Measurements from ENCODE around the gene ATP5PB.

ATP5PB gene

DNA sequence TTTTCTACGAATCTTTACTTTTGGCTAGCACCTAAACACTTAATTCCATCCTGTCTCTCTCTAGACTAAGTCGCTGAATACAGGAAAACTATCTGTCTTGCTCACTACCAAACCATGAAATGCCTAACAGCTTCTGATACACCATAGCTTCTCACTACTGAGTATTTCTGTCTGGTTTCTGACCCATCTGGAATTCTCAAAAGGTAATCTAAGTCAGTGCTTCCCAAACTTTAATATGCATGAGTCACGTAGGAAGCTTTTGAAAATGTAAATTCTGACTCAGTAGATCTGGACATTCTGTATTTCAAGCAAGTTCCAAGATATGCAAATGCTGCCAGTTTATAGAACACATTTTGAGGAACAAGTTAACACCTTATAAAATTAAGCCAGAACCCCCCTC lies 12.5 kb upstream of the ATP5PB start:
- H3K27ac ChIP-seq: no peak overlapping the region
- TF ChIP-seq ZFX (IDR thresholded peaks at IDR 0.05): no peak
- TF ChIP-seq, protein P1, sequence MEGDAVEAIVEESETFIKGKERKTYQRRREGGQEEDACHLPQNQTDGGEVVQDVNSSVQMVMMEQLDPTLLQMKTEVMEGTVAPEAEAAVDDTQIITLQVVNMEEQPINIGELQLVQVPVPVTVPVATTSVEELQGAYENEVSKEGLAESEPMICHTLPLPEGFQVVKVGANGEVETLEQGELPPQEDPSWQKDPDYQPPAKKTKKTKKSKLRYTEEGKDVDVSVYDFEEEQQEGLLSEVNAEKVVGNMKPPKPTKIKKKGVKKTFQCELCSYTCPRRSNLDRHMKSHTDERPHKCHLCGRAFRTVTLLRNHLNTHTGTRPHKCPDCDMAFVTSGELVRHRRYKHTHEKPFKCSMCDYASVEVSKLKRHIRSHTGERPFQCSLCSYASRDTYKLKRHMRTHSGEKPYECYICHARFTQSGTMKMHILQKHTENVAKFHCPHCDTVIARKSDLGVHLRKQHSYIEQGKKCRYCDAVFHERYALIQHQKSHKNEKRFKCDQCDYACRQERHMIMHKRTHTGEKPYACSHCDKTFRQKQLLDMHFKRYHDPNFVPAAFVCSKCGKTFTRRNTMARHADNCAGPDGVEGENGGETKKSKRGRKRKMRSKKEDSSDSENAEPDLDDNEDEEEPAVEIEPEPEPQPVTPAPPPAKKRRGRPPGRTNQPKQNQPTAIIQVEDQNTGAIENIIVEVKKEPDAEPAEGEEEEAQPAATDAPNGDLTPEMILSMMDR (conservative IDR thresholded peaks at IDR 0.05): no peak

DNA sequence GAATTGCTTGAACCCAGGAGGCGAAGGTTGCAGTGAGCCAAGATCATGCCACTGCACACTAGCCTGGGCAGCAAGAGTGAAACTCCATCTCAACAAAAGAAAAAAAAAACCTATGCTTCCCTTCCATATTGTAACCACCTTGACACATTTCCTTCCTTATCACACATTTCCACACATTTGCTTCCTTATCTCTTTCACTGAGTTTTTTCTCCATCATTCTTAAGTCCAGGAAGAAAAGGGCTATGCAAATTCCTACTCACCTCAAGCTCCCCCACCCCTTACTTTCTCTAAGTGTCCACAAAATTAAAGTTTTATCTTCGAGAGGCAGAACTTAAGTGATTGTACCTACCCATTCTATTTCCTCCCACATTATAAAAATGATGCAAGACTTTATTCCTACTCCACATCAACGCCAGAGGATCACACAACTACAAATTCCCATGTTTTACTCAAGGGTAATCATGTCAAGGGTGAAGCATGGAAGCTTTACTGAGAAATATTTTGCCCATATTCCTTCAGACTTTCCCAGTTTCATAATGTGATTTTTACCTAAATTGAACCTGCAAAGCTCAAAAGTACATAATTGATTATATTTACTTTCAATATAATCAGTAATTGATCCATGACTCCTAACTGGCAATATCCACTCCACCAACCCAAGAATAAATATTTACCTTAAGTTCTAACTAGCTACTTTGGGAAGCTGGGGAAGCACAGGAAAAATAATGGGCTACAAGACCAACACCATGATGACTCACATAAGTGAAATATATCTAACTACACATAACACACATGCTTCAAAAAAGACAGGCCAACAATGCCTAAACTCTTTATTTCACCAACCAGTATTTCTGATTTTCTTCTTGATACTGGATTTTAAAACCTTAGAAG lies 9.6 kb upstream of the ATP5PB start:
- no peak for TF ChIP-seq ZFX (IDR thresholded peaks at IDR 0.05)
- TF ChIP-seq, protein P1 (conservative IDR thresholded peaks at IDR 0.05): no peak
- H3K27ac ChIP-seq: no peak overlapping the region

DNA sequence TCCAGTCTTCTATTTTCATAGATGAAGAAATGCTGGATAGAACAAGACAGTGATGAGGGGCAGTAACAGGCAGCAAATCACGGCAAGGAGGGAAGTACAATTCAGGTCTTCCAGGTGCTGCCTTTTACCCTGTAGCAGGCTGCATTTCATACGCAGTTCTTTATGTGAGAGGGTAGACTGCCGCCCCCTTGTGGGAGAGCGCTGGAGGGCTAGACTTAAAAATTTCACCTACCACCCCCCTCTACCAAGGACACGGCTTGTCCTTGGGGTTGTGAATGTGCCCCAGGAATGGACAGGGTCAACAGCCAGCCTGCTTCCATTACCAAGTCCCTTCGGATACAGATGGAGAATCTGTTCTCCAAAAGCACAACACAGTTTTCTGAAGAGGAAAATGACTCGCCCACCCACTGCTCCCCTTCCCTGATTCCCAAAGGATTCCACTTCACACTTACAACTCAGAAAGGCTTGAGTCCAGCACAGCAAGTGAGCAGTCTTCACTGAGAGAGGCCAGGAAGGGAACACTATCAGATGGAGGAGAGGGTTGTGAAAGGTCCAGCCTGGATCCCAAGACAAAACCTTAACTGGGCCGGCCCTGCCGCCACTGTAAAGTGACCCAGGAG lies 7.6 kb upstream of the ATP5PB start:
- no peak overlapping the region for H3K27ac ChIP-seq
- no peak for TF ChIP-seq ZFX (IDR thresholded peaks at IDR 0.05)
- TF ChIP-seq, protein P1 (conservative IDR thresholded peaks at IDR 0.05): peak; percentile 76

DNA sequence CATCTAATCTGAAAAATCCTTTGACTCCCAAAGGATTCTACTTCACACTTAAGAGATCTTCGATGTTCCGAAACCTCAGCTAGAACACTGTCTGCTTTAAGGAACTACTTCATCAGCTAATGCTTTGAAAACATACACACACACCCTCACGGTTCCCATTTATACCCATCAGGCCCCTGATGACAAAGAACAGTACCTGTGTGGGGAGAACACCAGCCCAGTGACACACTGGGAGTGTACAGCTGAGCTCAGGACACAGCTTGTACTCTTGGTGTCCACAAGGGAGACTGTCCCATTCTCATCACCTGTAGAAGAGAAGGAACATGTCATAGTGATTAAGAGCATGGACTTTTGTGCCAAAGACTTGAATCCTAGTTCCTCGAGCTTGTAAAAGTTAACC lies 6.8 kb upstream of the ATP5PB start:
- TF ChIP-seq ZFX (IDR thresholded peaks at IDR 0.05): no peak
- TF ChIP-seq, protein P1 (conservative IDR thresholded peaks at IDR 0.05): no peak

DNA sequence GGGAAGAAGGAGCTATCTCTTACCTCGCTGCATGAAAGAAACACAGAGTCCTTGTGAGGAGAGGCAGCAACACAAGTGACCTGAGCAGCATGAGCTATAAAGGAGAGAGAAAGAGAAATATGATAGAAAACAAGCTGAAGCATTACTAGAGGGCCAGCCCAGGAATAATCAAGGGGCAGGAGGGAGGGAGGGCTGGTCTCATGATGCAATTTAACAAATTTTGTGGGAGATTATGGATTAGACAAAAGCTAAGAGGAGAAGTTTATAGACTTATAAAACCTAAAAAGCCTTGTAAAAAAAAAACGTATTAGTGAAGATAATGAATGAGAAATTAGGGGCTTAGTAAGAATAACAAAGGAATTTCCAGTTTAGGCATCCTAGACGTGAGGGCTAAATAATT lies 5.2 kb upstream of the ATP5PB start:
- TF ChIP-seq ZFX (IDR thresholded peaks at IDR 0.05): no peak
- TF ChIP-seq, protein P1 (conservative IDR thresholded peaks at IDR 0.05): no peak
- H3K27ac ChIP-seq: no peak overlapping the region

More for the DNA sequence above, 6.8 kb upstream of the ATP5PB start:
- no peak overlapping the region for H3K27ac ChIP-seq

DNA sequence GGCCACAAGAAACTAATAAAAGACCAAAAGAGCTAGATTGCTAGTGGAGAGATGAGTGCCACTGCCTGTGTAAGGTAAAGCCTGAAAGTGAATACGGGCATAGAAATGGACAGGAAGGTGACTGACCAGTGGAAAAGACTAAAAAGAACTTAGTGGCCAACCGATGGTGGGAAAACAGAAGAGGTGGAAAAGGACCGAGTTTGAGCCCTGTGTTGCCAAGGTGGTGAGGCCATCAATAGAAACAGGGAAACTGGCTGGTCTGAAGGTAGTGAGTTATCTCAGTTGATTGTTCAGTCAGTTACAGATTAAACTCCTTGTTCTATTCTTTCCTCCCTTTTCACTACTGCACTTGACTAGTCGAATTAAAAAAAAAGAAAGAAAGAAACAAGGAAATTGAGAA lies 2.7 kb upstream of the ATP5PB start:
- H3K27ac ChIP-seq: no peak overlapping the region
- TF ChIP-seq, protein P1 (conservative IDR thresholded peaks at IDR 0.05): no peak
- TF ChIP-seq ZFX (IDR thresholded peaks at IDR 0.05): no peak

Data from C4-2B (cell line).